Nephron progenitor cell (in vitro differentiated cells): ENCODE data around the gene PRDM16.

Source experiments
- DNase-seq: peaks from one replicate; pipeline ENCODE4 v3.0.0; 2021
- H3K27ac Mint-ChIP-seq: 2 replicates; pipeline ENCODE4 v1.8.0; 2021; ENCODE audit warnings: mild to moderate bottlenecking, moderate library complexity, mixed read lengths
- H3K27me3 Mint-ChIP-seq: 2 replicates; pipeline ENCODE4 v1.8.0; 2021; ENCODE audit warnings: mild to moderate bottlenecking, low read depth, mixed read lengths; ENCODE audit not compliant: poor library complexity
- H3K36me3 Mint-ChIP-seq: 2 replicates; pipeline ENCODE4 v1.8.0; 2021; ENCODE audit warnings: low read depth, mixed read lengths
- H3K4me1 Mint-ChIP-seq: 2 replicates; pipeline ENCODE4 v1.8.0; 2021; ENCODE audit warnings: mixed read lengths
- H3K4me3 Mint-ChIP-seq: 2 replicates; pipeline ENCODE4 v1.8.0; 2021; ENCODE audit warnings: mild to moderate bottlenecking, moderate library complexity, mixed read lengths
- H3K9me3 Mint-ChIP-seq: 2 replicates; pipeline ENCODE4 v1.8.0; 2021; ENCODE audit warnings: mild to moderate bottlenecking, moderate library complexity, mixed read lengths
- CTCF ChIP-seq: fragments of 200-600 bp; sonication (generic); IDR thresholded peaks from 2 replicates; pipeline ENCODE4 v1.5.0; 2021; ENCODE audit warnings: antibody characterized with exemption

Gene PRDM16

GRCh38 chr1:3429766-3430165, 360.8 kb downstream of the PRDM16 start:
- no peak overlapping the region for H3K27ac Mint-ChIP-seq

GRCh38 chr1:3430406-3430805, 361.4 kb downstream of the PRDM16 start:
- Mint-ChIP-seq H3K9me3 (no peaks in the 10 kb centered on the region), H3K4me3 (no peak overlapping the region), H3K36me3 (no peaks in the 10 kb centered on the region), H3K4me1 (peaks cover 22% of the 10 kb centered on the region), H3K27ac (no peak overlapping the region), H3K27me3 (peaks cover 8% of the 10 kb centered on the region)
- no peak for TF ChIP-seq CTCF
- DNase-seq, result no peak

More at GRCh38 chr1:3429766-3430165, 360.8 kb downstream of the PRDM16 start:
- no peak for DNase-seq
- TF ChIP-seq CTCF, result no peak
- Mint-ChIP-seq H3K4me3 (no peak overlapping the region), H3K36me3 (no peaks in the 10 kb centered on the region), H3K27me3 (peaks cover 6% of the 10 kb centered on the region), H3K9me3 (no peaks in the 10 kb centered on the region), H3K4me1 (peaks cover 22% of the 10 kb centered on the region)

GRCh38 chr1:3430820-3431219, 361.8 kb downstream of the PRDM16 start:
- no peak overlapping the region for H3K4me3 Mint-ChIP-seq
- H3K27me3 Mint-ChIP-seq, result peaks cover 11% of the 10 kb centered on the region
- H3K27ac Mint-ChIP-seq, result no peak overlapping the region
- TF ChIP-seq CTCF, result no peak
- DNase-seq, result no peak
- H3K36me3 Mint-ChIP-seq, result no peaks in the 10 kb centered on the region
- H3K4me1 Mint-ChIP-seq, result peaks cover 22% of the 10 kb centered on the region
- H3K9me3 Mint-ChIP-seq, result no peaks in the 10 kb centered on the region

- H3K36me3 Mint-ChIP-seq, result no peaks in the 10 kb centered on the region
- no peak overlapping the region for H3K27ac Mint-ChIP-seq
- TF ChIP-seq CTCF, result peak; percentile 60
- DNase-seq, result peak; percentile 58
- H3K4me3 Mint-ChIP-seq, result no peak overlapping the region
- no peaks in the 10 kb centered on the region for H3K9me3 Mint-ChIP-seq
- peaks cover 27% of the 10 kb centered on the region for H3K4me1 Mint-ChIP-seq
- peaks cover 13% of the 10 kb centered on the region for H3K27me3 Mint-ChIP-seq
Observed at GRCh38 chr1:3431266-3431665, 362.3 kb downstream of the PRDM16 start.

GRCh38 chr1:3431686-3432085, 362.7 kb downstream of the PRDM16 start:
- H3K4me1 Mint-ChIP-seq, result peaks cover 29% of the 10 kb centered on the region
- H3K27me3 Mint-ChIP-seq, result peaks cover 13% of the 10 kb centered on the region
- no peak overlapping the region for H3K27ac Mint-ChIP-seq
- H3K9me3 Mint-ChIP-seq, result no peaks in the 10 kb centered on the region
- H3K4me3 Mint-ChIP-seq, result no peak overlapping the region
- no peak for DNase-seq
- no peak for TF ChIP-seq CTCF
- no peaks in the 10 kb centered on the region for H3K36me3 Mint-ChIP-seq

- peaks cover under 1% of the 10 kb centered on the region for H3K9me3 Mint-ChIP-seq
- no peak overlapping the region for H3K27ac Mint-ChIP-seq
- no peaks in the 10 kb centered on the region for H3K36me3 Mint-ChIP-seq
- peaks cover 29% of the 10 kb centered on the region for H3K4me1 Mint-ChIP-seq
- TF ChIP-seq CTCF, result no peak
- peak overlapping the region; percentile 17 for H3K4me3 Mint-ChIP-seq
- DNase-seq, result no peak
- peaks cover 13% of the 10 kb centered on the region for H3K27me3 Mint-ChIP-seq
Observed at GRCh38 chr1:3432306-3432705, 363.3 kb downstream of the PRDM16 start.
